ENCODE results near the gene LAMB4.
A peak's percentile ranks its signal among the peaks of the same experiment; 100 is the strongest.

LAMB4 gene

DNA sequence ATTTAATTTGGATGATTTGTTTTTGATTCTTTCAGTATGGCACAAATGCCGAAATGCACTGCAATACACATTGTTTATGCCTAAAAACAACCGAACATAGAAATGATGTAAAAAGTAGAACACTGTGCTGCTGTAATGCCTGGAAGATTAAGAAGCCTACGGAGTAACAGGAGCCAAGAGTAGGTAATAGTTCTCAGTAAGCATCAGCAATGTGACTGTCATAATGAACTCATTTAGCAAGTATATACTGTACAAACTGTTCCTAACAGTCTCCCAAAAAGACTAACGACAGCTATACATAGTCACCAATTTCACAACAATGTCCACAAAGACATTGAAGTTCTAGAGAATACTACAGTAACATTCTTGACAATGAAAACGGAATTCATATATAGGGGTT is 19.0 kb upstream of the LAMB4 start:
- Mint-ChIP-seq H3K27me3 (peaks cover 8% of the 10 kb centered on the region), H3K36me3 (no peaks in the 10 kb centered on the region), H3K4me1 (no peaks in the 10 kb centered on the region), H3K4me3 (no peak overlapping the region), H3K9me3 (no peaks in the 10 kb centered on the region), H3K27ac (no peak overlapping the region)
- ATAC-seq (ENCODE audit: low read depth) (no peak), DNase-seq (ENCODE audit: low spot score in 2 of 2) (no peak)

DNA sequence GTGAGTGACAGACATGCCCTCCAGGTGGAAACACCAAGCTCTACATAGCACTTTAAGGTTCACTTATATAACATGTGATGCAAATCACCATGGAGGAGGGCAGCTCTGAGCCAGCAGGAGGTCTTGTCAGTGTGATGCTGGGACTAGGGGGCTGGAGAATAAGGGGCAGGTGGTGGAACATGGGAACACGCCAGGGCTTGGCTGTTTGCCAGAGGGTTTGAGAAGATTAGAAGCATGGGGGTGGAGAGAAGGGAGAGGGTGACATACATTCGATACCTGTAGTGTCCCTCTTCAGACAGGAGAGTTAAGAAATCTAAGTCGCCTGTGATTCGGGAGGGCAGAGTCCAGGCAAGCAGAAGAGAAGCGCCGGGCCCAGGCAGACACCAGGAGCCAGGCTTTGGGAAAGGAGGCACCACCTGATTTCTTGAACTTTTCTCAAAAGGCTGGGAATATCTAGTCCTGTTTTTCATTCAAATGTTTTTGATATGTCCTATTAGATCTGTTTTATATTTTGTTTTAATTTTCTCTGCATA is 16.9 kb upstream of the LAMB4 start:
- Mint-ChIP-seq H3K27ac (no peak overlapping the region), H3K4me1 (no peaks in the 10 kb centered on the region), H3K36me3 (no peaks in the 10 kb centered on the region), H3K27me3 (peaks cover 9% of the 10 kb centered on the region), H3K4me3 (no peak overlapping the region), H3K9me3 (no peaks in the 10 kb centered on the region)
- no peak for ATAC-seq (ENCODE audit: low read depth)
- no peak for DNase-seq (ENCODE audit: low spot score in 2 of 2)

DNA sequence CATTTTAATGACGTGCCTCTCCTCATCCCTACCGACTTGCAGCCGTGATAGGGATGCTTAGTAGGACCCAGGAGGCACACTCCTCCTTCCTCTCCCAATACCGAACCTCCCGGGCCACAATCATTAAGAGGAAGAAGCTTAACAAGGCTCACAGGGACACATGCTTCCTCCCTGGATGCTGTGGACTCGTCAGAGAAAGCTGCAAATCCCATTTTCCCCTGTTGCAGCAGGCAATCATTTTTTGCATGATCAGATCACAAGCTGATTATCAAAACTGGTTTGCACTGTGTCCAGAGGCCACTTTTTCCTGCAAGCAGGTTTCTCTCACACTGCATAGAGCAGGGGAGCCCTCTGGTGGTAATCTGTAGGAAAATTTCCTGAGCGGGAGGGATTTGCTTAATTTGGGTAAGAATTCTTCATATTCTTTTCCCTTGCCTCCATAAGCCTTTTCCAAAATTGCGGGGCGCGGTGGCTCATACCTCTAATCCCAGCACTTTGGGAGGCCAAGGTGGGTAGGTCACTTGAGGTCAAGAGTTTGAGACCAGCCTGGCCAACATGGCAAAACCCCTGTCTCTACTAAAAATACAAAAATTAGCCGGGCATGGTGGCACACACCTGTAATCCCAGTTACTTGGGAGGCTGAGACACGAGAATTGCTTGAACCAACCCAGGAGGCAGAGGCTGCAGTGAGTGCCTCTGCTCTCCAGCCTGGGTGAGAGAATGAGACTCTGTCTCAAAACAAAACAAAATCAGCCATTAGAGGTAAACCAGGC is 16.1 kb upstream of the LAMB4 start:
- Mint-ChIP-seq H3K27me3 (peaks cover 7% of the 10 kb centered on the region), H3K9me3 (no peaks in the 10 kb centered on the region), H3K36me3 (no peaks in the 10 kb centered on the region), H3K4me3 (no peak overlapping the region), H3K27ac (no peak overlapping the region), H3K4me1 (no peaks in the 10 kb centered on the region)
- peak; percentile 36 to 56 for DNase-seq (ENCODE audit: low spot score in 2 of 2)
- ATAC-seq (ENCODE audit: low read depth), result peak; percentile 59

- Mint-ChIP-seq H3K36me3 (no peaks in the 10 kb centered on the region), H3K27me3 (peaks cover 8% of the 10 kb centered on the region), H3K4me1 (peaks cover under 1% of the 10 kb centered on the region), H3K4me3 (no peak overlapping the region), H3K9me3 (no peaks in the 10 kb centered on the region), H3K27ac (no peak overlapping the region)
- ATAC-seq (ENCODE audit: low read depth) (no peak), DNase-seq (ENCODE audit: low spot score in 2 of 2) (no peak)
Measured at GRCh38 chr7:108145401-108145800, 15.2 kb upstream of the LAMB4 start.

GRCh38 chr7:108144931-108145330 is 14.8 kb upstream of the LAMB4 start:
- Mint-ChIP-seq H3K27me3 (peaks cover 8% of the 10 kb centered on the region), H3K9me3 (no peaks in the 10 kb centered on the region), H3K36me3 (no peaks in the 10 kb centered on the region), H3K27ac (no peak overlapping the region), H3K4me3 (no peak overlapping the region), H3K4me1 (peaks cover 3% of the 10 kb centered on the region)
- ATAC-seq (ENCODE audit: low read depth) (no peak), DNase-seq (ENCODE audit: low spot score in 2 of 2) (no peak)

- Mint-ChIP-seq H3K27ac (no peak overlapping the region), H3K27me3 (peaks cover 7% of the 10 kb centered on the region), H3K4me3 (no peak overlapping the region), H3K36me3 (no peaks in the 10 kb centered on the region), H3K9me3 (no peaks in the 10 kb centered on the region), H3K4me1 (peaks cover 3% of the 10 kb centered on the region)
- DNase-seq (ENCODE audit: low spot score in 2 of 2) (no peak), ATAC-seq (ENCODE audit: low read depth) (no peak)
Measured at GRCh38 chr7:108143658-108144420, 13.7 kb upstream of the LAMB4 start.

DNA sequence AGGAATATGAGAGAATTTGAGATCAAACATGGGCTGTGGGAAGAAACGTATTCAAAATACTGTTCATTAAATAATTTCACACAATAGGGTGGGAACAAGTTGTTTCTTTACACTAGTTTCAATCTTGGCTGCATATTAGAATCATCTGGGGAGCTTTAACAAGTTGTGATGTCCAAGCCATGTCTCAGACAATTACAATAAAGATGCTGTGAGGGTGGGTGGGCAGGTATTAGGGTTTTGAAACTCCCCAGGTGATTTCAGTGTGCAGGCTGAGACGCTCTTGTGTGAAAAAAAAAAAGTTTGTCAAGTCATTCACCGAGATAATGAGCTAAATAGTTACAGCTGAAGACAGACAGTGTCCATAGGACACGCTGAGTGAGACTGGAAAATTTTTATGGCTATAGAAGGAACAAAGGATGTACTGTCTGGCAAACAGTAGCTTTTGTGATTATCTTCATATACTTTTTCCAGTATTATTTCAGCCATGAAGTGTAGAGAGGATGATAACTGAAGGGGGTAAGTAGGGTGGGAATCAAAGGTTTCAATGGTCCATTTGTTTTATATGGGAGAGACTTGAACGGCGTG is 12.6 kb upstream of the LAMB4 start:
- no peak overlapping the region for H3K27ac Mint-ChIP-seq
- H3K4me1 Mint-ChIP-seq, result peaks cover 3% of the 10 kb centered on the region
- H3K4me3 Mint-ChIP-seq, result no peak overlapping the region
- H3K9me3 Mint-ChIP-seq, result no peaks in the 10 kb centered on the region
- DNase-seq (ENCODE audit: low spot score in 2 of 2), result no peak
- H3K36me3 Mint-ChIP-seq, result no peaks in the 10 kb centered on the region
- H3K27me3 Mint-ChIP-seq, result peaks cover 7% of the 10 kb centered on the region
- ATAC-seq (ENCODE audit: low read depth), result no peak

- H3K27me3 Mint-ChIP-seq, result peaks cover 7% of the 10 kb centered on the region
- H3K9me3 Mint-ChIP-seq, result peaks cover 1% of the 10 kb centered on the region
- H3K36me3 Mint-ChIP-seq, result no peaks in the 10 kb centered on the region
- DNase-seq (ENCODE audit: low spot score in 2 of 2) (no peak), ATAC-seq (ENCODE audit: low read depth) (no peak)
- H3K27ac Mint-ChIP-seq, result no peak overlapping the region
- H3K4me3 Mint-ChIP-seq, result no peak overlapping the region
- H3K4me1 Mint-ChIP-seq, result peaks cover 3% of the 10 kb centered on the region
Measured at GRCh38 chr7:108142180-108142579, 12.0 kb upstream of the LAMB4 start.

DNA sequence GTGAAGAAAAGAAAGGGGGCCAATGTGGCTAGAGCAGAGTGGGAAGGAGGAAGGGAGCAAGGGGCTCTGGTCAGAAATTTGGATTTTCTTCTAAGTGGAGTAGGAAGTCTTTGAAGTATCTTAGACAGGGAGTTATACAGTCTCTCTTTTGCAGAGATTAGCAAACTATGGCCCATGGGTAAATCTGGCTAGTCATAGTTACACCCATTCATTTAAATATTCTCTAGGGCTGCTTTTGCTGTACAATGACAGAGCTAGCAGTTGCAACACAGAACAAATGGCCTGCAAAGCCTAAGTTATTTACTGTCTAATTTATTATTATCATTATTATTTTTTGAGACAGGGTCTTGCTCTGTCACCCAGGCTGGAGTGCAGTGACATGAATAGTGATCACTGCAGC is 10.5 kb upstream of the LAMB4 start:
- Mint-ChIP-seq H3K27ac (no peak overlapping the region), H3K27me3 (peaks cover 5% of the 10 kb centered on the region), H3K36me3 (no peaks in the 10 kb centered on the region), H3K4me3 (no peak overlapping the region), H3K9me3 (peaks cover 1% of the 10 kb centered on the region), H3K4me1 (peaks cover 11% of the 10 kb centered on the region)
- no peak for DNase-seq (ENCODE audit: low spot score in 2 of 2)
- no peak for ATAC-seq (ENCODE audit: low read depth)

GRCh38 chr7:108138911-108139310 is 8.8 kb upstream of the LAMB4 start:
- Mint-ChIP-seq H3K9me3 (peaks cover 1% of the 10 kb centered on the region), H3K27ac (no peak overlapping the region), H3K4me3 (no peak overlapping the region), H3K4me1 (peaks cover 24% of the 10 kb centered on the region), H3K36me3 (no peaks in the 10 kb centered on the region), H3K27me3 (peaks cover 5% of the 10 kb centered on the region)
- DNase-seq (ENCODE audit: low spot score in 2 of 2) (no peak), ATAC-seq (ENCODE audit: low read depth) (no peak)

DNA sequence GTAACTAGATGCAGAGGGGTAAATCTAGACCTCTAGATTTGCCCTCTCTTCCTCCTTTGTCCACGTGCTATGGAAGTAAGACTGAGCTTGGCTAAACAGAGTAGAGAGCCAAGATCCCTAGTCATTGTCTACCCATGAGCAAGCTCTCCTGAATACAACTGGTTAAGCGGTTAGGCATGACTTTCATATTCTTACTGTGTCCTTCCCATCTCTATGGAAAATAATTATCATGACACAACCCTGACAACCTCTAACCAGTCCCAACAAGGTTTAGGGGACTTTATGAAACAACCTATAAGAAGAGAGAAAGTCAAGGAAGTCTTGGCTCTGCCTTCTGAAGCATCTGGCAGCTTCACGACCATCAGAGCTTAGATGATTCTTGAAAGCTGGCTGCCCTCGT is 7.8 kb upstream of the LAMB4 start:
- no peak overlapping the region for H3K4me3 Mint-ChIP-seq
- no peaks in the 10 kb centered on the region for H3K36me3 Mint-ChIP-seq
- no peak overlapping the region for H3K27ac Mint-ChIP-seq
- DNase-seq (ENCODE audit: low spot score in 2 of 2) (no peak), ATAC-seq (ENCODE audit: low read depth) (no peak)
- H3K9me3 Mint-ChIP-seq, result peaks cover 1% of the 10 kb centered on the region
- peaks cover 2% of the 10 kb centered on the region for H3K27me3 Mint-ChIP-seq
- peaks cover 25% of the 10 kb centered on the region for H3K4me1 Mint-ChIP-seq

- no peak overlapping the region for H3K4me3 Mint-ChIP-seq
- DNase-seq (ENCODE audit: low spot score in 2 of 2), result no peak
- H3K36me3 Mint-ChIP-seq, result no peaks in the 10 kb centered on the region
- H3K4me1 Mint-ChIP-seq, result peaks cover 25% of the 10 kb centered on the region
- peaks cover 1% of the 10 kb centered on the region for H3K9me3 Mint-ChIP-seq
- H3K27me3 Mint-ChIP-seq, result peaks cover 2% of the 10 kb centered on the region
- H3K27ac Mint-ChIP-seq, result no peak overlapping the region
- no peak for ATAC-seq (ENCODE audit: low read depth)
Measured at GRCh38 chr7:108137040-108137439, 6.9 kb upstream of the LAMB4 start.

DNA sequence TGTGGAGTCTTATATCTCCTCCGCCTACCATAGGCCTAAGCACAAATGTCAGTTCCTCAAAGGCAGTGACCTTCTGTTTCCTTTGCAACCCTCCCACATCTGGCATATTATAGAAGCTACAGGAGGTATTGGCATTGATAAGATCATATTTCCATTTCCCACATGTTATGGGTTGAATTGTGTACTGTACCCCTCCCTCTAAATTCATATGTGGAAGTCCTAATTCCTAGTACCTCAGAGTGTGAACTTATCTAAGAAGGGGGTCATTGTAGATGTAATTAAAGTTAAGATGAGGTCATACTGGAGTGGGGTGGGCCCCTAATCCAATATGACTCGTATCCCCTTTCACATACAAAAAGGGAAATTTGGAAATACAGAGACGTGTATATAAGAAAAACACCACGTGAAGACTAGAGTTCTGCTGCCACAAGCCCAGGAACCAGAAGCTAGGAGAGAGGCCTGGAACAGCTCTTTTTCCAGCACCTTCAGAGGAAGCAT is 6.1 kb upstream of the LAMB4 start:
- Mint-ChIP-seq H3K27me3 (peaks cover 2% of the 10 kb centered on the region), H3K9me3 (peaks cover 1% of the 10 kb centered on the region), H3K4me1 (peaks cover 25% of the 10 kb centered on the region), H3K36me3 (no peaks in the 10 kb centered on the region), H3K4me3 (peak overlapping the region; percentile 51), H3K27ac (peak overlapping the region; percentile 89)
- no peak for DNase-seq (ENCODE audit: low spot score in 2 of 2)
- ATAC-seq (ENCODE audit: low read depth), result peak; percentile 59
